ENCODE results near the gene SAMD10.

- TF ChIP-seq POLR2AphosphoS5 (IDR thresholded peaks at IDR 0.05): peak in 1 of 3 donors; percentile 5
- no peak for TF ChIP-seq CTCF (IDR thresholded peaks at IDR 0.05)
These were observed 37.0 kb downstream of the SAMD10 start for GRCh38 chr20:63942250-63942951.

Data from stomach (tissue), 4 donors.